PC-3 (cell line): ENCODE data around the gene ADAM17. TPM values are rescaled to one million over a fixed set of nuclear protein-coding genes. Genes with fewer than 3 reads are reported as not detected.

Experiments
- ATAC-seq: fragments of 200-7000 bp; cut with Tn5 transposase; 2 replicates; pipeline ENCODE4 v1.9.1; 2020; ENCODE audit warnings: mild to moderate bottlenecking, moderate library complexity
- BruUV-seq: library from RNA; stranded (reverse); fragments of 400-500 nt; replicated peaks from 2 replicates; lab custom pipeline; 2021; lab: Mats Ljungman, UMichigan
- CTCF ChIA-PET: fragments of 300-600 bp; sonication (Branson Sonifier 250); formaldehyde crosslinking; loops from one replicate; lab custom pipeline; 2022; ENCODE audit warnings: antibody characterized with exemption; lab: Charles Lee
- POLR2A ChIA-PET: fragments of 300-600 bp; sonication (Branson Sonifier 250); formaldehyde crosslinking; loops from one replicate; lab custom pipeline; 2022; ENCODE audit warnings: antibody characterized with exemption; ENCODE audit not compliant: unreplicated experiment; lab: Charles Lee
- DNase-seq: peaks from one replicate; pipeline ENCODE4 v3.0.0-alpha.2; 2015
- H2AFZ ChIP-seq: fragments of 300-600 bp; sonication (generic); 2 replicates; pipeline ENCODE4 v1.6.0; 2016; ENCODE audit warnings: antibody characterized with exemption, low read length
- H3F3A ChIP-seq: fragments of 300-600 bp; sonication (generic); one replicate; pipeline ENCODE4 v1.6.0; 2017; ENCODE audit warnings: antibody characterized with exemption, low read length, control low read depth, mild to moderate bottlenecking; ENCODE audit not compliant: unreplicated experiment
- H3K27ac ChIP-seq: fragments of 300-600 bp; sonication (generic); 2 replicates; pipeline ENCODE4 v1.5.1; 2016; ENCODE audit warnings: mild to moderate bottlenecking, low read length
- H3K27me3 ChIP-seq: fragments of 300-600 bp; sonication (generic); 2 replicates; pipeline ENCODE4 v1.6.1; 2016; ENCODE audit warnings: low read length, mixed read lengths
- H3K36me3 ChIP-seq: fragments of 300-600 bp; sonication (generic); 2 replicates; pipeline ENCODE4 v1.6.1; 2016; ENCODE audit warnings: low read depth, mixed run types, low read length, mixed read lengths
- H3K4me1 ChIP-seq: fragments of 300-600 bp; sonication (generic); 2 replicates; pipeline ENCODE4 v1.5.1; 2016; ENCODE audit warnings: low read length; ENCODE audit not compliant: insufficient read depth
- H3K4me2 ChIP-seq: fragments of 300-600 bp; sonication (generic); 2 replicates; pipeline ENCODE4 v1.6.0; 2016; ENCODE audit warnings: low read length
- H3K4me3 ChIP-seq: fragments of 300-600 bp; sonication (generic); 2 replicates; pipeline ENCODE4 v1.5.1; 2016; ENCODE audit warnings: mild to moderate bottlenecking, low read length, mixed read lengths
- H3K79me2 ChIP-seq: fragments of 300-600 bp; sonication (generic); 2 replicates; pipeline ENCODE4 v1.6.1; 2017; ENCODE audit warnings: low read length, mixed read lengths
- H3K9ac ChIP-seq: fragments of 300-600 bp; sonication (generic); 2 replicates; pipeline ENCODE4 v1.6.0; 2016; ENCODE audit warnings: mild to moderate bottlenecking, low read length
- H3K9me2 ChIP-seq: fragments of 300-600 bp; sonication (generic); replicated peaks from 2 replicates; pipeline ENCODE4 v1.6.1; 2016; ENCODE audit warnings: mixed run types, low read length, mixed read lengths
- H3K9me3 ChIP-seq: fragments of 300-600 bp; sonication (generic); 2 replicates; pipeline ENCODE4 v1.6.1; 2016; ENCODE audit warnings: low read length, mixed read lengths
- H4K20me1 ChIP-seq: fragments of 300-600 bp; sonication (generic); 2 replicates; pipeline ENCODE4 v1.6.1; 2016; ENCODE audit warnings: low read length, mixed read lengths
- CTCF ChIP-seq: fragments of 300-600 bp; sonication (generic); conservative IDR thresholded peaks from 2 replicates; pipeline ENCODE4 v1.5.1; 2017; ENCODE audit warnings: antibody characterized with exemption, low read depth, mild to moderate bottlenecking, low read length
- EZH2 ChIP-seq: fragments of 300-600 bp; sonication (generic); IDR thresholded peaks from one replicate; pipeline ENCODE4 v1.6.1; 2017; ENCODE audit warnings: antibody characterized with exemption, mild to moderate bottlenecking, low read length; ENCODE audit not compliant: unreplicated experiment
- EZH2phosphoT487 ChIP-seq: fragments of 300-600 bp; sonication (generic); IDR thresholded peaks from 2 replicates; pipeline ENCODE4 v1.6.1; 2018; ENCODE audit warnings: mild to moderate bottlenecking, antibody characterized with exemption, low read length, borderline replicate concordance
- intact Hi-C: fragments of 100-400 bp; cut with micrococcal nuclease; formaldehyde crosslinking; loops from 2 replicates; pipeline ENCODE4 v1.9.0; 2023
- total RNA-seq: library from RNA; depleted of rRNA; stranded (reverse); fragments of >200 nt; gene quantifications from 2 replicates; pipeline ENCODE4 v1.2.3, GENCODE V29; 2014

ADAM17 gene
- total RNA-seq, 1 experiment from 2014 or later = 23.0 TPM

- POLR2A ChIA-PET = interaction anchor here (0.6 to 1.2 kb wide), 3 partner anchors 30 to 102 kb away, joined by 3 to 8 read pairs (median 5); partner anchors contain the start of gene YWHAQ
- peaks cover 36% of the 10 kb centered on the region for H4K20me1 ChIP-seq
- peaks cover 98% of the 10 kb centered on the region for H3K79me2 ChIP-seq
- CTCF ChIA-PET = no interaction called here
- no peaks in the 10 kb centered on the region for H3K9me2 ChIP-seq
- H3K27ac ChIP-seq = no peak overlapping the region
- no TSS peak for BruUV-seq
- H3K36me3 ChIP-seq = peaks cover 42% of the 10 kb centered on the region
- H2AFZ ChIP-seq = no peak overlapping the region
- TF ChIP-seq CTCF (no peak), EZH2 (no peak), EZH2phosphoT487 (no peak)
- no peaks in the 10 kb centered on the region for H3K4me1 ChIP-seq
- DNase-seq (no peak), ATAC-seq (peak; percentile 50)
- H3F3A ChIP-seq = no peaks in the 10 kb centered on the region
- H3K4me2 ChIP-seq = no peak overlapping the region
- H3K9me3 ChIP-seq = peaks cover 8% of the 10 kb centered on the region; the same call in 1 of the 2 replicates
- H3K4me3 ChIP-seq = no peak overlapping the region
- H3K9ac ChIP-seq = no peak overlapping the region
- H3K27me3 ChIP-seq = no peaks in the 10 kb centered on the region
- intact Hi-C loops = no loop called here
Observed at GRCh38 chr2:9601397-9601796, 45.8 kb upstream of the ADAM17 start.

DNA sequence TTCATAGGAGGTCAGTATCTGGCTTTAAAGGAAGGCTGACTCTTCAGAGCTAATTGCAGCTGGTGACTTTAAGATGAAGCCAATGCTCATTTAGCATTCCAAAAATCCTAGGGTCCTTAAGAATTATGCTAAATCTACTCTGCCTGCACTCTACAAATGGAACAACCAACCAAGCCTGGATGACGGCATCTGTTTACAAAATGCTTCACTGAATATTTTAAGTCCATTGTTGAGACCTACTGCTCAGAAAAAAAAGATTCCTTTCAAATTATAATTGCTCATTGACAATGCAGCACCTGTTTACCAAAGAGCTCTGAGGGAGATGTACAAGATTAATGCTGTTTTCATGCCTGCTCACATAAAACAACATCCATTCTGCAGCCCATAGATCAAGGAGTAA lies 43.8 kb upstream of the ADAM17 start:
- Histone ChIP-seq H3K4me2 (no peak overlapping the region), H4K20me1 (peaks cover 48% of the 10 kb centered on the region), H3K4me1 (peaks cover 12% of the 10 kb centered on the region), H3K9ac (no peak overlapping the region), H3K79me2 (peaks cover 98% of the 10 kb centered on the region), H3K9me3 (peaks cover 8% of the 10 kb centered on the region; the same call in 1 of the 2 replicates), H3K27ac (no peak overlapping the region), H3F3A (no peaks in the 10 kb centered on the region), H3K9me2 (no peaks in the 10 kb centered on the region), H2AFZ (no peak overlapping the region), H3K4me3 (no peak overlapping the region), H3K27me3 (no peaks in the 10 kb centered on the region), H3K36me3 (peaks cover 39% of the 10 kb centered on the region)
- ATAC-seq = no peak
- CTCF ChIA-PET = interaction anchor here (0.8 kb wide), 1 partner anchor 31 kb away, joined by 3 read pairs; the partner anchor contains the start of gene YWHAQ
- BruUV-seq = no TSS peak
- POLR2A ChIA-PET = no interaction called here
- TF ChIP-seq CTCF (no peak), EZH2 (no peak), EZH2phosphoT487 (no peak)
- no peak for DNase-seq
- intact Hi-C loops = no loop called here

DNA sequence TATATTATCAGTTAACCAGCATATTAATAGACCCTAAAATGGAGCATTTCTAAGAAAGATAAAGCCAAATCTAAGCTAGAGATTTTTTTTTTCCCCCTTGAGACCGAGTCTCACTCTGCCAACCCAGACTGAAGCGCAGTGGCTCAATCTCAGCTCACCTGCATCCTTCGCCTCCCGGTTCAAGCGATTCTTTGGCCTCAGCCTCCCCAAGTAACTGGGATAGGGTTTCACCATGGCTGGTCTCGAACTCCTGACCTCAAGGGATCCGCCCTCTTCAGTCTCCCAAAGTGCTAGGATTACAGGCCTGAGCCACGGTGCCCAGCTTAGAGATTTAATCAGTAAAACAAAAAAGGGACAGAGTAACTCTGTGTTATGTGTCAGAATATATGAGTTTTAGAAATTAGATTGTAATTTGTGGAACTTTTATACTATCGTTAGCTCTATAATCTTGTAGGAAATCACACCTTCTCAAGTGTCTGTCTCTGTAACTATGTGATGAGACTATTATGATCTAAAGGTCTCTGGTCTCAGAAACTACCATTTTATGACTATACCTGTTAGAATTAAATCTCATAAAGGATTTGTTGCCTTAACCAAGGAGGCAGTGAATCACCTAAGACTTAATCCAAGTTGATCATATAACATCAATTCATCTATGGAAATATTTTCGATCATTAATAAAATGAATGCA lies 41.1 kb upstream of the ADAM17 start:
- intact Hi-C loops = no loop called here
- Histone ChIP-seq H3K36me3 (peaks cover 39% of the 10 kb centered on the region), H3K27me3 (no peaks in the 10 kb centered on the region), H3K4me3 (no peak overlapping the region), H3K9ac (no peak overlapping the region), H3K27ac (no peak overlapping the region), H3K9me2 (no peaks in the 10 kb centered on the region), H4K20me1 (peaks cover 40% of the 10 kb centered on the region), H2AFZ (no peak overlapping the region), H3K4me2 (no peak overlapping the region), H3K9me3 (peaks cover 8% of the 10 kb centered on the region; the same call in 1 of the 2 replicates), H3F3A (peaks cover under 1% of the 10 kb centered on the region), H3K79me2 (peaks cover 98% of the 10 kb centered on the region), H3K4me1 (peaks cover 17% of the 10 kb centered on the region)
- ChIA-PET CTCF (interaction anchor here (0.6 kb wide), 1 partner anchor 11 kb away, joined by 3 read pairs; no protein-coding TSS in a partner anchor), POLR2A (interaction anchor here (0.5 kb wide), 1 partner anchor 246 kb away, joined by 3 read pairs; the partner anchor contains the start of gene TAF1B)
- no peak for ATAC-seq
- no TSS peak for BruUV-seq
- TF ChIP-seq EZH2phosphoT487 (no peak), CTCF (no peak)
- DNase-seq = no peak
